H1 (cell line): Measurements from ENCODE around the gene EFCAB10. TPM values are rescaled to one million over a fixed set of nuclear protein-coding genes. Genes with fewer than 3 reads are reported as not detected.

ENCODE experiments used
- CTCF ChIA-PET: fragments of 300-600 bp; sonication (Branson Sonifier 250); formaldehyde crosslinking; loops from one replicate; lab custom pipeline; 2021; ENCODE audit not compliant: partially characterized antibody; lab: Charles Lee
- POLR2A ChIA-PET: fragments of 300-600 bp; sonication (Branson Sonifier 250); formaldehyde crosslinking; loops from one replicate; lab custom pipeline; 2021; ENCODE audit warnings: inconsistent platforms; ENCODE audit not compliant: partially characterized antibody; lab: Charles Lee
- DNase-seq, 2 experiments: peaks; one replicate each; pipeline versions ENCODE4 v3.0.0 to v3.0.0-alpha.2; 2010 to 2022; ENCODE audit warnings: low spot score in 2 of 2, low read depth in 1 of 2, mixed read lengths in 1 of 2
- FAIRE-seq: peaks from 2 replicates; lab custom pipeline; 2011; peaks lifted over from hg19 to GRCh38; lab: Jason Lieb, UNC
- H2AFZ ChIP-seq: 2 replicates; pipeline ENCODE4 v1.8.1; 2012; ENCODE audit warnings: low read length, inconsistent platforms
- H2AK5ac ChIP-seq: 2 replicates; pipeline ENCODE4 v1.6.1; 2013; ENCODE audit warnings: low read depth, low read length
- H2BK120ac ChIP-seq: replicated peaks from 2 replicates; pipeline ENCODE3; 2013; ENCODE audit warnings: low read depth, low read length, inconsistent platforms
- H2BK12ac ChIP-seq: 2 replicates; pipeline ENCODE4 v1.6.1; 2013; ENCODE audit warnings: low read depth, low read length
- H2BK15ac ChIP-seq: 2 replicates; pipeline ENCODE4 v1.6.1; 2013; ENCODE audit warnings: low read length
- H2BK20ac ChIP-seq: 2 replicates; pipeline ENCODE4 v1.6.1; 2013; ENCODE audit warnings: low read length
- H2BK5ac ChIP-seq: 2 replicates; pipeline ENCODE4 v1.6.1; 2013; ENCODE audit warnings: low read depth, low read length
- H3K14ac ChIP-seq: 2 replicates; pipeline ENCODE4 v1.6.1; 2013; ENCODE audit warnings: inconsistent platforms; ENCODE audit not compliant: insufficient read length
- H3K18ac ChIP-seq: 2 replicates; pipeline ENCODE4 v1.6.1; 2013; ENCODE audit warnings: low read length; ENCODE audit errors: extremely low read depth
- H3K23ac ChIP-seq: 2 replicates; pipeline ENCODE4 v1.6.1; 2013; ENCODE audit warnings: inconsistent platforms; ENCODE audit not compliant: insufficient read length
- H3K23me2 ChIP-seq: 2 replicates; pipeline ENCODE4 v1.6.1; 2013; ENCODE audit warnings: low read depth, low read length
- H3K27ac ChIP-seq: 2 replicates; pipeline ENCODE4 v1.6.1; 2011; ENCODE audit warnings: low read depth, low read length, inconsistent platforms
- H3K27me3 ChIP-seq, 4 experiments: replicated peaks in 1 of 4; 1 replicate in 1 of 4; 2 replicates in 3 of 4; pipeline versions ENCODE4 v1.6.1 to v1.8.1; 2011 to 2013; ENCODE audit warnings: low read length in 3 of 4, mild to moderate bottlenecking in 3 of 4, inconsistent platforms in 2 of 4, mixed read lengths in 2 of 4, moderate library complexity in 1 of 4; ENCODE audit not compliant: control insufficient read depth in 3 of 4, insufficient read depth in 3 of 4; ENCODE audit errors: extremely low read depth in 1 of 4
- H3K36me3 ChIP-seq, 4 experiments: 2 replicates each; pipeline versions ENCODE4 v1.6.1 to v1.8.1; 2011 to 2013; ENCODE audit warnings: mild to moderate bottlenecking in 4 of 4, low read length in 3 of 4, moderate library complexity in 2 of 4, control low read depth in 1 of 4, inconsistent platforms in 1 of 4; ENCODE audit not compliant: insufficient read depth in 4 of 4, control insufficient read depth in 2 of 4
- H3K4ac ChIP-seq: replicated peaks from 2 replicates; pipeline ENCODE3; 2013; ENCODE audit warnings: low read length, low read depth, mixed read lengths, inconsistent platforms; ENCODE audit not compliant: insufficient read length
- H3K4me1 ChIP-seq, 4 experiments: replicated peaks in 1 of 4; 1 replicate in 1 of 4; 2 replicates in 3 of 4; pipeline versions ENCODE4 v1.6.1 to v1.8.1; 2011 to 2013; ENCODE audit warnings: low read length in 3 of 4, inconsistent platforms in 2 of 4, mixed read lengths in 1 of 4; ENCODE audit not compliant: insufficient read depth in 4 of 4, control insufficient read depth in 3 of 4
- H3K4me2 ChIP-seq, 2 experiments: 2 replicates each; pipeline versions ENCODE4 v1.6.1 to v1.8.1; 2011 to 2013; ENCODE audit warnings: low read depth in 2 of 2, low read length in 2 of 2, control low read depth in 1 of 2, inconsistent platforms in 1 of 2, mild to moderate bottlenecking in 1 of 2; ENCODE audit not compliant: insufficient read depth in 1 of 2
- H3K4me3 ChIP-seq, 4 experiments: fragments of 200-600, 300-600 bp in 1 of 4; sonication (generic), shearing (Covaris generic), sonication (Bioruptor Twin) in 1 of 4; 2 replicates each; pipeline versions ENCODE4 v1.5.1 to v1.8.1; 2011 to 2016; ENCODE audit warnings: low read length in 4 of 4, low read depth in 3 of 4, control low read depth in 2 of 4, inconsistent platforms in 2 of 4, mild to moderate bottlenecking in 2 of 4, mixed read lengths in 1 of 4, moderate library complexity in 1 of 4; ENCODE audit not compliant: insufficient read depth in 2 of 4; ENCODE audit errors: extremely low read depth in 1 of 4
- H3K56ac ChIP-seq: replicated peaks from 2 replicates; pipeline ENCODE3; 2013; ENCODE audit warnings: low read depth, mild to moderate bottlenecking, mixed read lengths, low read length, inconsistent platforms; ENCODE audit not compliant: insufficient read length
- H3K79me1 ChIP-seq: 2 replicates; pipeline ENCODE4 v1.6.1; 2013; ENCODE audit warnings: low read depth, low read length, control low read depth
- H3K79me2 ChIP-seq, 2 experiments: 2 replicates each; pipeline versions ENCODE4 v1.6.1 to v1.8.1; 2012 to 2013; ENCODE audit warnings: low read length in 2 of 2, mild to moderate bottlenecking in 2 of 2, inconsistent platforms in 1 of 2; ENCODE audit not compliant: insufficient read depth in 2 of 2, control insufficient read depth in 1 of 2
- H3K9ac ChIP-seq, 4 experiments: replicated peaks in 1 of 4; 1 replicate in 1 of 4; 2 replicates in 3 of 4; pipeline versions ENCODE4 v1.6.1 to v1.8.1; 2011 to 2013; ENCODE audit warnings: low read depth in 3 of 4, low read length in 3 of 4, control low read depth in 2 of 4, mild to moderate bottlenecking in 2 of 4, moderate library complexity in 2 of 4, inconsistent platforms in 1 of 4; ENCODE audit errors: extremely low read depth in 1 of 4
- H3K9me3 ChIP-seq, 2 experiments: 2 replicates each; pipeline versions ENCODE4 v1.6.1 to v1.8.1; 2012 to 2013; ENCODE audit warnings: mild to moderate bottlenecking in 2 of 2, moderate library complexity in 2 of 2, control low read depth in 1 of 2, inconsistent platforms in 1 of 2, low read depth in 1 of 2, low read length in 1 of 2, mixed read lengths in 1 of 2; ENCODE audit not compliant: insufficient read depth in 2 of 2
- H4K20me1 ChIP-seq, 2 experiments: replicated peaks in 1 of 2; 2 replicates each; pipeline versions ENCODE3 to v1.8.1; 2011 to 2013; ENCODE audit warnings: inconsistent platforms in 2 of 2, low read length in 2 of 2, mild to moderate bottlenecking in 1 of 2; ENCODE audit not compliant: insufficient read depth in 2 of 2, control insufficient read depth in 1 of 2
- H4K5ac ChIP-seq: 2 replicates; pipeline ENCODE4 v1.6.1; 2013; ENCODE audit warnings: low read length, low read depth, mixed read lengths, inconsistent platforms; ENCODE audit not compliant: insufficient read length
- H4K8ac ChIP-seq: 2 replicates; pipeline ENCODE4 v1.8.0; 2013; ENCODE audit warnings: mild to moderate bottlenecking, moderate library complexity, low read length, inconsistent platforms; ENCODE audit not compliant: insufficient read depth; ENCODE audit errors: extremely low read depth
- H4K91ac ChIP-seq: replicated peaks from 2 replicates; pipeline ENCODE3; 2013; ENCODE audit warnings: low read length, mixed read lengths, inconsistent platforms; ENCODE audit not compliant: insufficient read length
- CEBPB ChIP-seq: IDR thresholded peaks from 2 replicates; pipeline ENCODE4 v1.6.1; 2012; ENCODE audit warnings: low read depth, low read length
- CTCF ChIP-seq, 3 experiments: IDR thresholded peaks; 1 replicate in 2 of 3; 2 replicates in 1 of 3; pipeline versions ENCODE4 v1.5.1 to v1.6.1; 2011; ENCODE audit warnings: low read length in 3 of 3, mild to moderate bottlenecking in 3 of 3, inconsistent platforms in 2 of 3, low read depth in 1 of 3, moderate library complexity in 1 of 3; ENCODE audit not compliant: insufficient read depth in 1 of 3; ENCODE audit errors: control extremely low read depth in 1 of 3
- JUND ChIP-seq: IDR thresholded peaks from 2 replicates; pipeline ENCODE4 v1.6.1; 2011; ENCODE audit warnings: mild to moderate bottlenecking, improper control_type of control experiment, low read length
- RAD21 ChIP-seq, 2 experiments: IDR thresholded peaks in 1 of 2; conservative IDR thresholded peaks in 1 of 2; 2 replicates each; pipeline ENCODE4 v1.6.1; 2011; ENCODE audit warnings: low read depth in 2 of 2, low read length in 2 of 2, improper control_type of control experiment in 1 of 2, inconsistent platforms in 1 of 2, mild to moderate bottlenecking in 1 of 2, moderate library complexity in 1 of 2
- RNF2 ChIP-seq: fragments of 200-900, 300-1000 bp; sonication (generic); IDR thresholded peaks from 2 replicates; pipeline ENCODE4 v1.7.1; 2016; ENCODE audit warnings: borderline replicate concordance, low read depth, mild to moderate bottlenecking, antibody characterized with exemption, low read length; ENCODE audit not compliant: poor library complexity, severe bottlenecking; ENCODE audit errors: missing control alignments
- TEAD4 ChIP-seq: IDR thresholded peaks from 2 replicates; pipeline ENCODE4 v1.6.1; 2012; ENCODE audit warnings: low read depth, low read length, inconsistent platforms, mixed read lengths
- WGBS, 2 experiments: shearing (Covaris generic) in 1 of 2; methylation state at CpG; one replicate each; pipeline versions ENCODE4 v1.1.6 to v1.1.7; 2013 to 2015; ENCODE audit warnings: low lambda C conversion rate in 2 of 2, mixed read lengths in 2 of 2, inconsistent platforms in 1 of 2, low coverage in 1 of 2, missing lambda C conversion rate in 1 of 2; ENCODE audit not compliant: insufficient replicate concordance in 2 of 2, insufficient coverage in 1 of 2, insufficient read length in 1 of 2; ENCODE audit errors: extremely low coverage in 1 of 2, missing lambda C conversion rate in 1 of 2; 5-methylcytosine and 5-hydroxymethylcytosine counted together
- polyA plus RNA-seq, 7 experiments: library from polyadenylated mRNA; depleted of rRNA in 3 of 7; stranded (reverse) in 5 of 7; unstranded in 2 of 7; fragments of >200 nt in 5 of 7; fragments of 200-250 nt in 2 of 7; gene quantifications; 1 replicate in 5 of 7; 2 replicates in 1 of 7; 4 replicates in 1 of 7; pipeline versions ENCODE4 v1.2.1 to v1.2.3, GENCODE V29; 2011 to 2013; ENCODE audit warnings: missing spikeins in 2 of 7, mixed read lengths in 2 of 7
- total RNA-seq: library from RNA; stranded (reverse); fragmentation: NEBNext Ultra II Directional; extraction: Animal tissue kit (Norgen Biotek cat#: 25700); gene quantifications from 2 replicates; pipeline ENCODE4 v1.2.1, GENCODE V29; 2021

The EFCAB10 gene
- total and polyA plus RNA-seq, 2 of the 8 experiments (the other 6 are each of a cell fraction or from before 2014, with no cell fraction given) = 0.80 to 3.1 TPM

- DNase-seq (no peak), FAIRE-seq (no peak)
- Histone ChIP-seq H3K9me3 (no peaks in the 10 kb centered on the region; a peak in 1 of 4 replicates), H2BK5ac (no peak overlapping the region; the same call in 1 of the 2 replicates), H3K27ac (no peak overlapping the region), H3K79me2 (peaks cover 0 to 42% of the 10 kb centered on the region in 2 experiments; a peak in 3 of 4 replicates), H3K56ac (no peak overlapping the region), H3K36me3 (peaks cover 8 to 53% (median 29%) of the 10 kb centered on the region in 4 experiments; a peak in 7 of 8 replicates), H4K5ac (no peak overlapping the region), H3K4me3 (no peak overlapping the region), H3K79me1 (peaks cover 4% of the 10 kb centered on the region; the same call in 1 of the 2 replicates), H3K9ac (no peak overlapping the region), H2BK120ac (no peak overlapping the region), H2BK12ac (no peak overlapping the region), H3K27me3 (no peaks in the 10 kb centered on the region), H3K23me2 (no peaks in the 10 kb centered on the region), H3K18ac (no peak overlapping the region), H4K91ac (no peak overlapping the region), H3K4me2 (no peak overlapping the region), H3K4ac (no peak overlapping the region), H3K23ac (no peak overlapping the region), H3K4me1 (no peaks in the 10 kb centered on the region), H2BK20ac (no peak overlapping the region), H3K14ac (no peak overlapping the region), H4K20me1 (peaks cover 2 to 8% of the 10 kb centered on the region in 2 experiments), H4K8ac (no peak overlapping the region), H2AFZ (no peak overlapping the region), H2AK5ac (no peak overlapping the region), H2BK15ac (no peak overlapping the region)
- no peak for TF ChIP-seq RNF2
- TF ChIP-seq JUND = no peak
- TF ChIP-seq CTCF (IDR thresholded peaks at IDR 0.05; ENCODE audit: control extremely low read depth in 1 of 3, insufficient read depth in 1 of 3, low read depth in 1 of 3, low read length in 3 of 3) = no peak
- TF ChIP-seq RAD21 (IDR thresholded peaks at IDR 0.05 in 1 of 2, conservative IDR thresholded peaks at IDR 0.05 in 1 of 2; ENCODE audit: low read depth in 2 of 2, low read length in 2 of 2) = no peak
- TF ChIP-seq CEBPB = no peak
- no peak for TF ChIP-seq TEAD4
- POLR2A ChIA-PET = interaction anchor here (1.3 to 12.8 kb wide), 2 partner anchors 13 to 17 kb away, joined by 3 to 57 read pairs; no protein-coding TSS in a partner anchor
- WGBS, 2 experiments = 54% methylated on average over 2 of the region's 2 CpGs; no CpG with 5 or more reads in 1 of the 2 experiments
- CTCF ChIA-PET = interaction anchor here (0.7 to 1.4 kb wide), 5 partner anchors 13 to 35 kb away, joined by 3 to 4 read pairs (median 3); no protein-coding TSS in a partner anchor
Measured at GRCh38 chr7:105621176-105621575, 39.9 kb upstream of the EFCAB10 start.
